HepG2 (cell line): ENCODE results near the gene CORO7. TPM values are rescaled to one million over a fixed set of nuclear protein-coding genes. Genes with fewer than 3 reads are reported as not detected.

Source experiments
- ATAC-seq: fragments of 200-7000 bp; cut with Tn5 transposase; 3 replicates; pipeline ENCODE4 v1.9.1; 2020; ENCODE audit warnings: mild to moderate bottlenecking, moderate library complexity
- BruUV-seq: library from RNA; stranded (reverse); fragments of 400-500 nt; replicated peaks from 2 replicates; lab custom pipeline; 2021; lab: Mats Ljungman, UMichigan
- CTCF ChIA-PET: fragments of 300-600 bp; formaldehyde crosslinking; extraction: SDS; loops from one replicate; lab custom pipeline; 2021; ENCODE audit warnings: low total read pairs, inconsistent platforms, low intra/inter-chr PET ratio; lab: Yijun Ruan, JAX
- POLR2A ChIA-PET: fragments of 350-600 bp; sonication (Branson Sonifier 250); formaldehyde crosslinking; loops from one replicate; lab custom pipeline; 2020; ENCODE audit warnings: antibody characterized with exemption, inconsistent platforms; lab: Yijun Ruan, JAX
- DNase-seq: peaks from one replicate; pipeline ENCODE4 v3.0.0-alpha.2; 2015; ENCODE audit warnings: low spot score
- FAIRE-seq: peaks from 3 replicates; lab custom pipeline; 2011; peaks lifted over from hg19 to GRCh38; lab: Jason Lieb, UNC
- H2AFZ ChIP-seq: one replicate; pipeline ENCODE4 v1.6.1; 2011; ENCODE audit warnings: low read length, inconsistent platforms
- H3K27ac ChIP-seq: fragments of 300-600 bp; 3 replicates; pipeline ENCODE4 v1.8.0; 2011; ENCODE audit warnings: mixed run types, mild to moderate bottlenecking, mixed read lengths, low read length, inconsistent platforms; ENCODE audit not compliant: insufficient read depth; ENCODE audit errors: extremely low read length
- H3K27me3 ChIP-seq, 2 experiments: fragments of 200-600 bp in 1 of 2; 2 replicates in 1 of 2; 3 replicates in 1 of 2; pipeline versions ENCODE4 v1.6.0 to v1.8.0; 2011; ENCODE audit warnings: low read length in 2 of 2, mild to moderate bottlenecking in 2 of 2, moderate library complexity in 2 of 2, inconsistent platforms in 1 of 2; ENCODE audit not compliant: insufficient read depth in 2 of 2, control insufficient read depth in 1 of 2
- H3K36me3 ChIP-seq, 2 experiments: fragments of 200-600 bp in 1 of 2; replicated peaks in 1 of 2; 2 replicates in 1 of 2; 3 replicates in 1 of 2; pipeline versions ENCODE4 v1.5.1 to v1.8.0; 2011; ENCODE audit warnings: low read length in 2 of 2, inconsistent platforms in 1 of 2; ENCODE audit not compliant: insufficient read depth in 2 of 2, control insufficient read depth in 1 of 2
- H3K4me1 ChIP-seq: 2 replicates; pipeline ENCODE4 v1.5.1; 2012; ENCODE audit warnings: low read length, inconsistent platforms; ENCODE audit not compliant: insufficient read depth
- H3K4me2 ChIP-seq: 2 replicates; pipeline ENCODE4 v1.6.0; 2011; ENCODE audit warnings: low read depth, low read length, inconsistent platforms
- H3K4me3 ChIP-seq, 3 experiments: fragments of 200-600 bp in 1 of 3; sonication (generic), shearing (Covaris generic) in 1 of 3; replicated peaks in 1 of 3; 2 replicates each; pipeline ENCODE4 v1.5.1; 2011 to 2016; ENCODE audit warnings: low read length in 3 of 3, inconsistent platforms in 2 of 3, low read depth in 2 of 3, mild to moderate bottlenecking in 2 of 3, control low read depth in 1 of 3, mixed read lengths in 1 of 3; ENCODE audit not compliant: insufficient read depth in 1 of 3
- H3K79me2 ChIP-seq: one replicate; pipeline ENCODE4 v1.6.1; 2011; ENCODE audit warnings: low read length, inconsistent platforms; ENCODE audit not compliant: insufficient read depth
- H3K9ac ChIP-seq: 2 replicates; pipeline ENCODE4 v1.6.0; 2011; ENCODE audit warnings: mild to moderate bottlenecking, low read depth, low read length, inconsistent platforms; ENCODE audit not compliant: insufficient read depth
- H3K9me3 ChIP-seq: 2 replicates; pipeline ENCODE4 v1.5.1; 2012; ENCODE audit warnings: mild to moderate bottlenecking, low read length
- H4K20me1 ChIP-seq: 2 replicates; pipeline ENCODE4 v1.6.0; 2011; ENCODE audit warnings: inconsistent platforms, mild to moderate bottlenecking, low read length, moderate library complexity; ENCODE audit not compliant: insufficient read depth
- PITX1 ChIP-seq: sonication (generic); formaldehyde crosslinking; IDR thresholded peaks from 2 replicates; pipeline ENCODE4 v1.5.1; 2020; ENCODE audit warnings: mild to moderate bottlenecking, missing genetic modification reagents
- RFX5 ChIP-seq: IDR thresholded peaks from 2 replicates; pipeline ENCODE4 v1.6.1; 2011; ENCODE audit warnings: low read depth, low read length, improper control_type of control experiment
- SALL2 ChIP-seq: sonication (generic); formaldehyde crosslinking; IDR thresholded peaks from 2 replicates; pipeline ENCODE4 v1.8.1; 2023; ENCODE audit warnings: mild to moderate bottlenecking, missing genetic modification reagents, inconsistent platforms
- SRSF9 ChIP-seq: fragments of 200-400 bp; formaldehyde crosslinking; IDR thresholded peaks from 2 replicates; pipeline ENCODE4 v1.6.1; 2018; ENCODE audit warnings: borderline replicate concordance, mild to moderate bottlenecking, low read depth, low read length; ENCODE audit not compliant: insufficient read depth, poor library complexity, severe bottlenecking
- ZNF10 ChIP-seq: sonication (generic); formaldehyde crosslinking; IDR thresholded peaks from 2 replicates; pipeline ENCODE4 v1.4.0; 2020; ENCODE audit warnings: mild to moderate bottlenecking, low read depth, missing genetic modification reagents, borderline replicate concordance
- ZNF605 ChIP-seq: sonication (generic); formaldehyde crosslinking; IDR thresholded peaks from 2 replicates; pipeline ENCODE4 v1.8.0; 2022; ENCODE audit warnings: mild to moderate bottlenecking, missing genetic modification reagents
- ZNF660 ChIP-seq: sonication (generic); formaldehyde crosslinking; IDR thresholded peaks from 2 replicates; pipeline ENCODE4 v1.5.1; 2020; ENCODE audit warnings: mild to moderate bottlenecking, low read depth, missing genetic modification reagents, borderline replicate concordance
- ZNF879 ChIP-seq: sonication (generic); formaldehyde crosslinking; IDR thresholded peaks from 2 replicates; pipeline ENCODE4 v1.8.1; 2023; ENCODE audit warnings: missing genetic modification reagents
- WGBS: methylation state at CpG from one replicate; pipeline ENCODE4 v1.1.6; 2017; ENCODE audit warnings: low lambda C conversion rate; 5-methylcytosine and 5-hydroxymethylcytosine counted together
- in situ Hi-C: cut with HindIII; loops from 2 replicates; pipeline ENCODE4 v1.10.0; 2017; ENCODE audit warnings: low pct_unique_long_range_greater_than_20kb; ENCODE audit not compliant: extremely low pct_ligation_motif_present
- intact Hi-C: fragments of 100-400 bp; cut with micrococcal nuclease; formaldehyde crosslinking; loops from one replicate; pipeline ENCODE4 v1.10.0; 2022; ENCODE audit not compliant: unreplicated experiment
- polyA plus RNA-seq, 8 experiments: library from polyadenylated mRNA; depleted of rRNA in 3 of 8; stranded (reverse) in 7 of 8; unstranded in 1 of 8; fragments of >200 nt; fragmentation: Illumina TruSeq in 4 of 8; extraction: Trizol in 4 of 8; gene quantifications; 2 replicates each; pipeline versions ENCODE4 v1.2.1 to v1.2.3, GENCODE V29; 2011 to 2016; ENCODE audit warnings: low read depth in 4 of 8, missing spikeins in 1 of 8, mixed read lengths in 1 of 8; ENCODE audit not compliant: insufficient read depth in 1 of 8
- total RNA-seq, 5 experiments: library from RNA; depleted of rRNA; stranded (reverse); fragments of >200 nt; fragmentation: Illumina TruSeq; extraction: Trizol; gene quantifications; 2 replicates each; pipeline ENCODE4 v1.2.3, GENCODE V29; 2016; ENCODE audit warnings: low read depth in 1 of 5
- TF ChIP-seq, protein P1 (sequence below): sonication (generic); formaldehyde crosslinking; IDR thresholded peaks from 2 replicates; pipeline ENCODE4 v1.5.0; 2020; ENCODE audit warnings: missing genetic modification reagents

Gene CORO7
- total and polyA plus RNA-seq, 2 of the 13 experiments (the other 11 are each of a cell fraction or from before 2014, with no cell fraction given) = 9.9 to 14.3 TPM

DNA sequence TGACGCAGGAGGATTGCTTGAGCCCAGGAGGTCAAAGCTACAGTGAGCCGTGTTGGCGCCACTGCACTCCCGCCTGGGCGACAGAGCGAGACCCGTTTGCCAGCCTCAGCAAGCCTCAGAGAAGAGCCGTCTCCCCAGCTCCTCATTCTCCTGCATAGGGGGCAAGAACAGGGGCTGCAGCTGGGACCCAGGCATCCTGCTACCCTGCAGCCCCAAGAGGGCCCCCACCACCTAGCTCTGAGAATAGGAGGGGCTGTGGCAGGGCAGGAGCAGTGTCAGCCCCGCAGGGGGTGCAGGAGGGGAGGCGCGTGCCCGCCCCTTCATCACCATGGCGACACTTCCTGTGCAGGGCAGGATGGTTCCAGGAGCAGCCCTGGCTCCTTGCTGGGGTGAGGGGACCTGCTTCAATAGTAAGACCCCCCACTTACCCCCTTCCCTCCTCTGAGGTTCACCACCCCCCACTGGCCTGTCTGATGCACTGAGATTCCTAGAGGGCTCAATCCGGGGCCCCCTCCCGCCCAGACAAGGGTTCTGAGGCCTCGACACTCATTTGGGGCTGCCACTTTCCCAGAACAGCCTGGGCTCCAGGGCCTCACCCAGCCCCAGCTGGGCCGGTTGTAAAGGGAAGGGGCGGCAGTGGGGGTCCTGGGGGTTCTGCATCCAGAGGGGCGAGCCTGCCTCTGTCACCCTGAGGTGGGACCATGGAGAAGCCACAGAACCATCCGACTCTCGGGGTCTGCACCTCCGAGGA is 24.6 kb downstream of the CORO7 start:
- peaks cover 2 to 9% of the 10 kb centered on the region in 2 experiments; a peak in 2 of 5 replicates for H3K36me3 ChIP-seq
- TF ChIP-seq RFX5 (no peak), PITX1 (CRISPR knock-in tag) (no peak), SALL2 (no peak), SRSF9 (no peak), ZNF660 (no peak), ZNF605 (CRISPR knock-in tag) (no peak), ZNF879 (CRISPR knock-in tag) (no peak), ZNF10 (CRISPR knock-in tag) (no peak)
- TF ChIP-seq, protein P1, sequence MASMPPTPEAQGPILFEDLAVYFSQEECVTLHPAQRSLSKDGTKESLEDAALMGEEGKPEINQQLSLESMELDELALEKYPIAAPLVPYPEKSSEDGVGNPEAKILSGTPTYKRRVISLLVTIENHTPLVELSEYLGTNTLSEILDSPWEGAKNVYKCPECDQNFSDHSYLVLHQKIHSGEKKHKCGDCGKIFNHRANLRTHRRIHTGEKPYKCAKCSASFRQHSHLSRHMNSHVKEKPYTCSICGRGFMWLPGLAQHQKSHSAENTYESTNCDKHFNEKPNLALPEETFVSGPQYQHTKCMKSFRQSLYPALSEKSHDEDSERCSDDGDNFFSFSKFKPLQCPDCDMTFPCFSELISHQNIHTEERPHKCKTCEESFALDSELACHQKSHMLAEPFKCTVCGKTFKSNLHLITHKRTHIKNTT (CRISPR knock-in tag) = no peak
- H2AFZ ChIP-seq = no peak overlapping the region
- no peak overlapping the region for H3K4me2 ChIP-seq
- no peak overlapping the region for H3K27ac ChIP-seq
- ChIA-PET CTCF (no interaction called here), POLR2A (interaction anchor here (1.0 to 1.6 kb wide), 3 partner anchors 14 to 46 kb away, joined by 3 read pairs; no protein-coding TSS in a partner anchor)
- H3K9ac ChIP-seq = no peak overlapping the region
- intact Hi-C loops (no loop called here), in situ Hi-C loops (no loop called here)
- no peaks in the 10 kb centered on the region for H3K9me3 ChIP-seq
- H4K20me1 ChIP-seq = no peaks in the 10 kb centered on the region
- DNase-seq (no peak), FAIRE-seq (no peak), ATAC-seq (no peak)
- BruUV-seq = no TSS peak
- no peak overlapping the region for H3K4me3 ChIP-seq
- H3K4me1 ChIP-seq = peaks cover 20% of the 10 kb centered on the region
- 96% methylated on average over 12 of the region's 22 CpGs for WGBS
- no peaks in the 10 kb centered on the region for H3K79me2 ChIP-seq
- H3K27me3 ChIP-seq = no peaks in the 10 kb centered on the region
